HG03571 (cell line): ENCODE results near the gene OBSCN.

ENCODE experiments used
- ATAC-seq: cut with Tn5 transposase; IDR thresholded peaks from one replicate; pipeline ENCODE4 v1.9.1; 2021; ENCODE audit not compliant: unreplicated experiment

Gene OBSCN

GRCh38 chr1:228364068-228364705, 156.3 kb downstream of the OBSCN start:
- ATAC-seq, result no peak

GRCh38 chr1:228364706-228365213, 156.9 kb downstream of the OBSCN start:
- no peak for ATAC-seq

DNA sequence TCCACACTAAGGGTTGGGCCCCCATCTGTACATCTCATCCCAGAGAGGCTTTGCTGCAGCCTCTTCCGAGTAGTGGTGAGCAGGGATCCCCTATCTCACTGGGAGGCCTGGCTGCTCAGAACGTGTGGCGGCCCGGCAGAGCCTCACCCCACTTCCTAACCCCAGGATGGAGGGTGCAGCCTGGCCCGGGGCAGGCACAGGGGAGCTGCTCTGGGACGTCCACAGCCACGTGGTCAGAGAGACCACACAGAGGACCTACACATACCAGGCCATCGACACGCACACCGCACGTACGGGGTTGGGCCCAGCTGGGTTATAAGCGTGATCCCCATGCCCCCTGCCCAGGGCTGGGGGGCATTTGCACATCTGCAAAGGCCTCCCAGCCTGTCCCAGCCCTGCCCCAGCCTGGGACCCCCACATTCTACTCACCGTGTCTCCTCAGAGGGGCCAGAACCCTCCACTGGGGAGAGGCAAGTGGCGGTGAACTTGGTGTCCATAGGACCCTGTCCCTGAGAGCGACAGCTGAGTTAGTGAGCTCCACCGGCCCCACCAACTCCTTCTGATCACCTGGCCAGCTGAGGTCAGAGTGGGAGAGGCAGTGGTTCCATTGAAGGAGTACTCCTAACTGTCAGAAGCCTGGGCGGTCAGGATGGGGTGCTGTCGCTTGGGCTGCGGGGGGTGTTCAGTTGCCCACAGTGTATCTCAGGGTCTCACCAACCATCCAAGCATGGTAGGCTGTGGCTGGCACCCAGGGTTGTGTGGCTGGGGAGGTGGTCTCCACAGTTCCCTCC, 157.6 kb downstream of the OBSCN start:
- ATAC-seq, result no peak

GRCh38 chr1:228366062-228366865, 158.4 kb downstream of the OBSCN start:
- no peak for ATAC-seq

- no peak for ATAC-seq
Observed at GRCh38 chr1:228366866-228367741, 159.3 kb downstream of the OBSCN start.

GRCh38 chr1:228367798-228368791, 160.3 kb downstream of the OBSCN start:
- ATAC-seq, result no peak

DNA sequence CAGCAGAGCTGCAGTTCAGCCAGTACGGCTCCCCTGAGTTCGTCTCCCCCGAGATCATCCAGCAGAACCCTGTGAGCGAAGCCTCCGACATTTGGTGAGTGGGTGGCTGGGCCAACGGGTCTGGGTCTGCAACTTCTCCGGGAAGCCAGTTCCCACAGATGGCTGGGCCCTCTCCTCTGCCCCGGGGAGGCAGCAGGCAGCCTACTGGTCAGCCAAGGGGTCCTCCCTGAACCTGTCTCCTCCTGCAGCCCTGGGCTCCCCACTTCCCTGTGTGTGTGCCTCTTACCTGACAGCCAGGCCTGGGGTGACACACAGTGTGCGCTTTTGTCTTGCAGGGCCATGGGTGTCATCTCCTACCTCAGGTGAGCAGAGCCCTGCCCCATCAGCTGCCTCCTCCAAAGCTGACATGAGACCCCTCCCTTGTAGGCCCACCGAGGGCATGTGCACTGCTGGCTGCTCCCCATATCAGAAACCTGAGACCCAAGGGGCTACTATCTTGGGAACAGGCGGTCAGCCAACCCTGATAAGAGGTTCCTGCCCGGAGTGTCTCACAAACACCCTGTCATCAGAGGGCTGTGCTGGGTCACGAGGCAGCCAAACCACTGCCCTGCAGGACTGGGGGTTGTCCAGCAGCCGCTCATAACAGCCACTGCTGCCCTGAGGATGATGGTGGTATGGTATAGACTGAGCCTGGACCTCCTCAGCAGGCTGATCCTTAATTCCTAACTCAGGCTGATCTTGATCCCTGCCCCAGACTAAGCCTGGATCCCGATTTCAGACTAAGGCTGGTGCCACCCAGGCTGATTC, 161.2 kb downstream of the OBSCN start:
- no peak for ATAC-seq

DNA sequence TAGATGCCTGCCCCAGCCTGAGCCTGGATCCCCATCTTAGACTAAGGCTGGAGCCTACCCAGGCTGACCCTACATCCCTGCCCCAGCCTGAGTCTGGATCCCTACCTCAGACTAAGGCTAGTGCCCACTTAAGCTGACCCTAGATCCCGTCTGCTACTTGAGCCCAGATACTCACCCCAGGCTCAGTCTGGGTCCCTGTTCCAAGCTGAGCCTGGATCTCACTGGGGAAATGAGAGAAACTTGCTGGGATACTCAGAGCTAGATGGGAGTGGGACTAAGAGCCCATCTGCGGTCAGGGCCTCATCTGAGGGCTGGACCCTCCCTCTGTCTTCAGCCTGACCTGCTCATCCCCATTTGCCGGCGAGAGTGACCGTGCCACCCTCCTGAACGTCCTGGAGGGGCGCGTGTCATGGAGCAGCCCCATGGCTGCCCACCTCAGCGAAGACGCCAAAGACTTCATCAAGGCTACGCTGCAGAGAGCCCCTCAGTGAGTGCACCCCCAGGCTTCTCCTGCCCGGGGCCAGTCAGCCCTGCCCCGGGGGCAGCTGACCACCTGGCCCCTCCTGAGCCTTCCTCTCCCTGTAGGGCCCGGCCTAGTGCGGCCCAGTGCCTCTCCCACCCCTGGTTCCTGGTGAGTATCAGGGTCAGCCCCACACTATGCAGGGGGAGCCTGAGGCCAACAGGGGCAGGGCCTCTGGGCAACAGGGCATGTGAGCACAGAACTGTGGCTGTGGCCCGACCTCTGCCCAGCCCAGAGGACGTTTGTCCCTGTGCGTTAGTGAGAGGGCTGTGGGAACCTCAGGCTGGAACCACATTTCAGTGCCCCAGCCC, 162.0 kb downstream of the OBSCN start:
- no peak for ATAC-seq

- ATAC-seq, result no peak
Observed at GRCh38 chr1:228370439-228370940, 162.6 kb downstream of the OBSCN start.

GRCh38 chr1:228370941-228371740, 163.3 kb downstream of the OBSCN start:
- ATAC-seq, result no peak

DNA sequence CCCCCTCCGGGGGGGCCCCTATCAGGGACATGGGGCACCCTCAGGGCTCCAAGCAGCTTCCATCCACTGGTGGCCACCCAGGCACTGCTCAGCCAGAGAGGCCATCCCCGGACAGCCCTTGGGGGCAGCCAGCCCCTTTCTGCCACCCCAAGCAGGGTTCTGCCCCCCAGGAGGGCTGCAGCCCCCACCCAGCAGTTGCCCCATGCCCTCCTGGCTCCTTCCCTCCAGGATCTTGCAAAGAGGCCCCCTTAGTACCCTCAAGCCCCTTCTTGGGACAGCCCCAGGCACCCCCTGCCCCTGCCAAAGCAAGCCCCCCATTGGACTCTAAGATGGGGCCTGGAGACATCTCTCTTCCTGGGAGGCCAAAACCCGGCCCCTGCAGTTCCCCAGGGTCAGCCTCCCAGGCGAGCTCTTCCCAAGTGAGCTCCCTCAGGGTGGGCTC, 163.9 kb downstream of the OBSCN start:
- no peak for ATAC-seq

GRCh38 chr1:228372183-228373003, 164.5 kb downstream of the OBSCN start:
- no peak for ATAC-seq

GRCh38 chr1:228373004-228373680, 165.3 kb downstream of the OBSCN start:
- no peak for ATAC-seq

- ATAC-seq, result no peak
Observed at GRCh38 chr1:228373681-228374571, 166.1 kb downstream of the OBSCN start.
